Measurements from ENCODE around the gene DLX1. TPM values are rescaled to one million over a fixed set of nuclear protein-coding genes. Genes with fewer than 3 reads are reported as not detected.

Gene DLX1
- total RNA-seq, 1 experiment from 2014 or later: 2.0 TPM

Other genes starting within 250 kb of the DLX1 start
- 16.0 TPM for gene SLC25A12, start 191.3 kb upstream of the DLX1 start, total RNA-seq (2021; ENCODE audit: unreplicated experiment)
- 72.6 TPM for gene HAT1, start 163.0 kb upstream of the DLX1 start, total RNA-seq (2021; ENCODE audit: unreplicated experiment)
- 15.8 TPM for gene METAP1D, start 85.6 kb upstream of the DLX1 start, total RNA-seq (2021; ENCODE audit: unreplicated experiment)
- 3.7 TPM for gene DLX2, start 17.4 kb downstream of the DLX1 start, total RNA-seq (2021; ENCODE audit: unreplicated experiment)